SK-N-MC (cell line): Measurements from ENCODE around the gene SOCS2.

Source experiments
- EZH2 ChIP-seq: fragments of 200-600 bp; sonication (generic); IDR thresholded peaks from one replicate; pipeline ENCODE4 v1.6.1; 2017; ENCODE audit warnings: antibody characterized with exemption
- FOXP2 ChIP-seq: optimal IDR thresholded peaks from 2 replicates; pipeline ENCODE3; 2011; ENCODE audit warnings: mild to moderate bottlenecking, moderate library complexity; ENCODE audit not compliant: insufficient read depth; ENCODE audit errors: extremely low read length, control extremely low read depth
- POLR2AphosphoS5 ChIP-seq: IDR thresholded peaks from 2 replicates; pipeline ENCODE4 v1.6.1; 2012; ENCODE audit warnings: mild to moderate bottlenecking, low read depth, low read length, borderline replicate concordance

GRCh38 chr12:93571365-93571924, 1.0 kb upstream of the SOCS2 start:
- TF ChIP-seq EZH2 (no peak), POLR2AphosphoS5 (no peak), FOXP2 (no peak)
